Measurements from ENCODE around the gene DUSP2.

Gene DUSP2

DNA sequence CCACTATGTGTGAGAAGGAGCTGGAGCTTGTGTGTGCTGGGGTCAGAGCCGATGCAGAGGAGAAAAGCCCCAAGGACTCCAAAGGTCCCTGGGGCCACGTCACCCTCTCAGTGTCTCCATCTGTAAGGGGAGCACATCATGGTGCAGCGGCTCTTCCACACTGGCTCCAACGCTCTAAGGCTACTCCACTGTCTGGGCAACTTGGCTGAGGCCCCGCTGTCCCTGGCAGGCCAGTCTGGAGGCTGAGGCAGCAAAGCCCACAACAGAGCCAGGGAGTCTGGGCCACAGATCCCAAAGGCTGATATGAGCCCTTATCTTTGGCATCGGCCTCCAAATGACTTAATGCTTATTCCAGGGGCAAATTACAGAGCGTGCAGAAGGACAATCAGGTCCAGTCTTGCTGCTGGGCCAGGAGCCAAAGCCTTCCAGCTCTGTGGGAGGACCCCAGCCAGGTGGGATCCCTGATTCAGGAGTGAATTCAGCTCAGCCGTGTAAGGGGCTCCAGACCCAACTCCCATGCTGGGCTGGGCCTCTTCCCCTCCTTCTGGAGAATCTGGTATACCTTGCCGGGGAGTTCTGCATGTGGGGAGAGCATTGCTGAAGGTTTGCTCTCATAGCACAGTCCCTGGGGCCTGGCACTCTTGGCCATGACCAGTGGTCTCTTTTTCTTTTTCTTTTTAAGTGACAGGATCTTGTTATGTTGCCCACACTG is 1.8 kb upstream of the DUSP2 start:
- peak in 3 of 5 donors; percentile 22 to 30 (median 29) for DNase-seq

DNA sequence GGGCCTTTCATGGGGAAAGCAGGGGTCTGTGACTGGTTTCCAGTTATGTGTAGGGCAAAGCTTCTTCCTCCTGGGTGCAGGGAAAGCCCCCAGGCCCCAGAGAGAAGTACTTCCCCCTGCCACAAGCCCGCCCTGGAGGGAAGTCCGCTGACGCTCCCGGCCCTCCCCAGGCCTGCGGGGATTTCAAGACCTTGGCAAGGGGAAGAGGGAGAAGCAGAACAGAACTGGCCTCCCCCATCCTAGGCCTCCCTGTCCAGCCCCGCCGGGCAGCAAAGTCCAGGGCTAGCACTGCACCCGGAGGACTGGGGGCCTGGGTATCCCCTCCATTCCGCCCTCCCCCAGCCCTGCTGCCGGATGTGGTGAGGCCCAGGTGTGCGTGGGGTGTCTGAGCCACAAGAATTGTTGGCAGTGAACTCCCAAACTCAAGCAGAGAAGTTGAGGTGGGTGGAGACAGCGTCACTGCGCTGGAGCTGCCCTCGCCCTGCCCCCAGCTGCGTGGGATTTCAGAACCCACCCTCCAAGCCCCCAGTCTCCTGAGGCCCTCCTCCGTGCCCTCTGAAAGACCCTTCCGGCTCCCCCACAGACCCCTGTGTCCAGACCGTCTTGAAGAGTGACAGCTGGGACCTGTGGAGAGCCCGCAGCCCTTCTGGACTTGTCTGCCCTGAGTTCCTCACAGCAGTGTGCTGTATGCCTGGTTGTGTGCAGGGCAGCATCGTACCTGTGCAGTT is 1.1 kb upstream of the DUSP2 start:
- peak; percentile 74 to 87 (median 84) for DNase-seq

- DNase-seq = no peak
These were observed 560 bp upstream of the DUSP2 start for GRCh38 chr2:96145848-96146152.

- peak; percentile 17 to 53 (median 33) for DNase-seq
These were observed 682 bp downstream of the DUSP2 start for GRCh38 chr2:96144481-96145035.

GRCh38 chr2:96143848-96144480 is 1.3 kb downstream of the DUSP2 start:
- DNase-seq = peak; percentile 10 to 59 (median 28)

DNA sequence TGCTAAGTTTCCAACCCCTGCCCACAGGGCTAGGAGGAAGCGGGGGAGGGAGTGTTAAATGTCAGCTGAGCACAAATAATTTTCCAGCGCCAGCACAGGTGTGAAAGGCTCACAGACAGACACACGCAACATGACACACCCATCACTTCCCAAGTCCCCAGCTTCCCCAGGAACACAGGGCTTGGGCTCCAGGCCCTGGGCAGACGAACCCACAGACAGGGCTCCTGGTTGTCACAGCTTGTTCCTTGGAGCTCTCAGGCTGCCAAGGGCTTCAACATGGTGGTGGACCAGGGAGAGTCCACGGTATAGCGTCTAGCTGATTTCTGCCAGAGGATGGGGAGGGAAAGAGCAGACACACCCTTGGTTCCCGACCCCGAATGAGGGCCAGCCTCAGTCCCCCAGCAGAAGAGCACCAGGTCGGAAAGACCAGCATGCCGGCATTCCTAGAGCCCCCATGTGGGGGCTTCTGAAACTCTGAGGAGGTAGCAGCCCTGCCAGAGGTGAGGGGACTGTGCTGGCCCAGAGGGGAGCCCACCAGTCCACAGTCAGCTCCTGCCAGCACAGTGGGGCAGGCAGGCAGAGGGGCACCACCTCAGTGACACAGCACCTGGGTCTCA is 1.9 kb downstream of the DUSP2 start:
- DNase-seq = peak; percentile 15 to 31 (median 26)

GRCh38 chr2:96142217-96143113 is 2.8 kb downstream of the DUSP2 start:
- DNase-seq = peak; percentile 47 to 66 (median 62)

DNA sequence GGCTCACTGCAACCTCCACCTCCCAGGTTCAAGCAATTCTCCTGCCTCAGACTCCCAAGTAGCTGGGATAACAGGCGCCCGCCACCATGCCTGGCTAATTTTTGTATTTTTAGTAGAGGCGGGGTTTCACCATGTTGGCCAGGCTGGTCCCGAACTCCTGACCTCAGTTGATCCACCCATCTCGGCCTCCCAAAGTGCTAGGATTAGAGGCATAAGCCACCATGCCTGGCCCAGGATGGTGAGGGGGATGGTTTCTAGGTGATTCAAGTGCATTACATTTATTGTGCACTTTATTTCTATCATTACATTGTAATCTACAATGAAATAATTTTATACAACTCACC is 3.6 kb downstream of the DUSP2 start:
- DNase-seq = peak in 1 of 5 donors; percentile 5

DNA sequence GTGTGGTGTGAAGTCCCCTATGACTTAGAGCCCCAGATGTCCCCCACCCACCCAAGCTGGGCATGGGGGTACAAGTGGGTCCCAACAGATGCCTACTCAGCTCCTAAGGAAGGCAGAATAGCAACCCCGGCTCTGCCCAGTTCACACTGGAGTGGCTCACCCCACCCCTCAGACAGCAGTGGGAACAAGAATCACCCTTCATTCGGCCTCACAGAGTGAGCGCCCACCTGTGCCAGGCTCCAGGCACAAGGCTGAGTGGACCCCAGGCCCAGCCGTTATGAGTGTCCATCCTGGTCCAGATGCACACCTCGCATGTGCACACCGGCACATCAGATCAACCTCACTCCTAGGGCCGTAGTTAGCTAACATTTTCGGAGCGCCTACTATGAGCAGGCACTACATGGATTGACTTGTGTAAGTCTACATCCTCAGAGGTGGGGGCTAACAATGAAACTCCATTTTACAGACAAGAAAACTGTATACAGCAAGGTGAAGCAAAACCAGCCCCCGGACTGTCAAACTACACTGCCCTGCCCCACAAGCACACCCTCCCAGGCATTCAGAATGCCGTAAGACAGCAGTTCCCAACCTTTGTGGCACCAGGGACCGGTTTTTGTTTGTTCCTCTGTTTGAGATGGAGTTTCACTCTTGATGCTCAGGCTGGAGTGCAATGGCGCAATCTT is 4.2 kb downstream of the DUSP2 start:
- peak in 1 of 5 donors; percentile 13 for DNase-seq

DNA sequence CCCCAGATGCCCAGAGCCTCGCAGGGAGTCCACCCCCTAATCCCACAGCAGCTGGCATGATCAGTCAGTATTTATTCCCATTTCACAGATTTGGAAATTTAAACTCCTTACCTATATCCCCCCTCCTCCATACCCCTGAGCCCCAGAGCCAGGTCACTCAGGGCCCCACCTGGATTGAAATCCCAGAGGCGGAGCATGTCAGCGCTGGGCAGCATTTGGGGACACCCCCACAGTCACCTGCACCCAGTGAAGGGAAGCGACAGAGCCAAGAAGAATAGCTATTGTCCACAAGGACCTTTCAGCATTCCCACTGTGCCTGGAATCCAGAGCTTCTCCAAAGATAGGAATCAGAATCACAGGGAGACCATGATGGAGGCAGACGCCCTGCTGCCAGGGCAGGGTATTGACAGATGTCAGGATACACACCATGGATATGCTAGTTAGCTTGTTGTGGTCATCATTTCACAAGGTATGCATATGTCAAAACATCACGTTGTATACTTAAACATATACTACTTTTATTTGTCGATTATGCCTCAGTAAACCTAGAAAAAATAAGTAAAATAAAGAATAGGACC is 6.0 kb downstream of the DUSP2 start:
- DNase-seq = no peak

DNA sequence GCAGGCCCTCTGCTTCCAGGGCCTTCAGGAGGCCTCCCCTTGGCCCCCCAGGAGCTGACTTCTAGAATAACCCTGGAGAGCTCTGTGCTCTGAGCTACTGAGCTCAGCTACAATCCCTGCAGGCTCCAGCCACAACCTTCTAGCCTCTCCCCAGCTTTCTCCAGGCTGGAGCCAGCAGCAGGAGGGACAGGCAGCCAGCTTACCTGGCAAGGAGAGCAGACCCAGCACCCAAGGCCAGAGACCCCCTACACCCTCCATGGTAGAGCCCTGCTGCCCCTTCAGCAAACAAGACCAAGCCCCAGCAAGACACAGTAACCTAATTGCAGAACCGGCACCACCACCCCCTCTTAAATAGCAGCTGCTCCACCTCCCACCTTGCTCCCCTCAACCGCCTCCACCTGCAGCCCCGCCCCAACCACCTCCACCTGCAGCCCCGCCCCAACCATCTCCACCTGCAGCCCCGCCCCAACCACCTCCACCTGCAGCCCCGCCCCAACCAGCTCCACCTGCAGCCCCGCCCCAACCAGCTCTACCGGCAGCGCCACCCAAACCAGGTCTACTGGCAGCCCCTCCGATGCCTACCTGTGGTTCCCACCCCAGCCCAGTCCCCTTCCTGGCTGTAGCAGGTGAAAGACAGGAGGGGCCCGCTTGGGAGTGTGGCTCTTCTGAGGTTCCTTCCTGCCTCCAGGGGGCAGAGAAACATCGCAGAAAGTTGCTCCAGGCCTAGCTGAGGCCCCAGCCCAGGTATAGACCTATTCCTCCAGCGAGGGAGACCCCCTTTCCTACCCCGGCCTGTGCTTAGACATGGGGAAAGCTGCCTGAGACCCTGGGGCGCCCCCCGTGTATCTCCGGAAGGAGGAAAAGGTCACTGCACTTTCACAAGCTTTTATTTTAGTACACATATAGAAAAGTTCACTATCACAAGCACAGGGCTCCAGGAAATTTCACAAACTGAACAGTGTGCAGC is 6.8 kb downstream of the DUSP2 start, which contains the start of gene ASTL:
ASTL (minus strand) TSS at position 324 of the 967 bp plus-strand sequence; CDS start at position 258, 66 bp downstream.
- DNase-seq = peak in 4 of 5 donors; percentile 51 to 62 (median 57)

- no peak for DNase-seq
These were observed 7.7 kb downstream of the DUSP2 start for GRCh38 chr2:96137321-96138178.

DNA sequence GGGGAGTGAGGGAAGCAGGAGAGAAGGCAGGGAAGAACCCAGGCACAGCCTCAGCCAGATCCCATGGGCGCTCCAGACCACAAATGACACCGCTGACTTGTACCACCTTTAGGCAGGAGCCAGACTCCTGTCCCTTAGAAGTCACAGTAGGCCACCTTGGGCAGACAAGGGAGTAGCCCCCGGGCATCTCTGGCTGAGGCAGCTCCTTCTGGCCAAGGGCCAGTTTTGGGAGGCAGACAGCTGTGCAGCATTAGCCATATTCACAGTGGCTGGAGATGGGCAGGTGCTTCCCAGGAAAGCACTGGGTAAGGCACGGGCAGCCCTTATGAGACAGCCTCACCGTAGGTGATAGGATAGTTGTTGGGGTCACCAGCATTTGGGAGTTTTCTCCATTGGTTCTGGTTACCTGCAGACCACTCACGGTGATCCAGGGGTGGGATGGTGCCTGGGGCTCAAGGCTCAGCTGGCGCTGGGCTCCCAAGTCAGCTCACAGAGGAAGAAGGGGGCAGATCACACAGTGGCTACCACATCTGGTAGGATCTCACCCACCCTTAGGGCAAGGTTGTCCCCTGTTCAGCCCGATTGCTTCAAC is 9.0 kb downstream of the DUSP2 start:
- no peak for DNase-seq

DNA sequence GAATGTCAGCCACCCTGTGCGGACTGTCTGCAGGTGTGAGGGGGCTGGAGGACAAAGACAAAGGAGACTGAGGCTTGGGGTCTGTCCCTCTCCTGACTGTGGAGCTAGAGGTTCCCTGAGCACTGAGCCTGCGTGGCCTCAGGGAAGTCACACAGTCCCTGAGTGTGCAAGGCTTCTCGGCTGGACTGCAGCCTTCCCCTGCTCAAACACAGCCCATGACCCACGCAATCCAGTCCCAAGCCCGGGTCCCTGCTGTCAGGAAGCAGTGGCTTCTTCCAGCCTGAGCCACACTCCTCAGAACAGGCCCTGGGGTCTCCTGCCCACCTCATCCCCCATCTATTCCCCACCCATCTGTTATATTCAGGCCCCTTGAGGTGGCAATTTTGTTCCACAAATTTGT is 9.6 kb downstream of the DUSP2 start:
- DNase-seq = no peak

GRCh38 chr2:96135171-96135570 is 10.1 kb downstream of the DUSP2 start:
- DNase-seq = no peak

DNA sequence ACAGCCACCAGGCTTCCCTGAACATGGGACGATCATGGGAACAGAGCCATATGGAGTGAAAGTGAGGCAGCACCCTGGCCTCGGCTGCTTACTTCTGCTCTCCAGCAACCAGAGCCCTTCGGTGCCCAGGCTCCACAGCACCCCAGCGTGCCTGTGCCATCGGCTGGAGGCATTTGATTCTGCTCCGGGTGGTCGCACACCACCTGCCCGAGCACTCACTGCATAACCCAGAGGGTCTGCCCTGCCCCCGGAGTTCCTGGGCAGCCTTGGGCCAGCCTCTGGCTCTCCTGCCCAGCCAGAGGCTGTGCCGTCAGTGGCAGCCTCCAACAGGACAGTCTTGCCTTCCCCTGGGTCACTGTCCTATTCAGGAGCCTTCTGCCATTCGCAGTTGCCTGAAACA is 10.8 kb downstream of the DUSP2 start:
- DNase-seq = no peak

DNA sequence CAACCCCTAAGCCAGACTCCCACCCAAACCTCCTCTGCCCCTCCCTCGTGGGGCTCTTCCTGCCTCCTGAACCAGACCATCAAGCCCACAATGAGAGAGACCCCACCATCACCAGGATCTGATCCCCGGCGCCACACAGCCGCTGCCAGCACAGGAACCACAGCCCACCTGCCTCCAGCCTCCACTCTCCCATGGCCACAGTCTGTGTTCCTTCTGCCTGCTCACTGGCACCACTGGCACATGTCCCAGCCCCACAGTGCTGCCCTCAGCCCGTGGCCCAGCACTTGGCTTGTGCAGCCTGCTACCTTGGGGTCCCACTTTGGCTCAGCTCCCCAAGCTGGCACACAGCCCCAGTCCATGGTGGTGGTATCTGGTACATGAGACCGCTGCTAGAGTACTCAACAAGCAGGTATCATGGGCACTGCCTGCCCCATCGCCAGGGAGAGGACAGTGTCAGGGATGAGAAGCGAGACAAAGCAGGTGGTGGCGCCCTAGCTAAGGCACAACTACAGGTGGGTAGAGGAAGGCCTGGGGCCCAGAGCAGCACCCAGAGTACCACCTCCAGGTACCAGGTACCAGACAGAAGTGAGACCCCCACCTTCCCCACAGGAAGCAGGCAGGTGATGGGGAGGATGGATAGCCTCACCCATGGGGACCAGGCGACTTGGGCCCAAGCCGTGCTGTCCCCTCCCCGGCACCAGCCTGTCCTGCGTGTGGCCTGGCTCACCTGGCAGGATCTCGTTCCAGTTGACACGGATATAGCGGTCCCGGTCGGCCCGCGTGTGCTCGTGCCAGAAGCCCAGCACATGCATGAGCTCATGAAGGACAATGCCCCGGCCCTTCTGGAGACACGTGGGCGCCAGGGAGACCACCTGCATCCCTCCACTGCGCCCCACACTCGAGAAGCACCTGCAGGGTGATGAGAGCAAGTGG is 13.2 kb downstream of the DUSP2 start:
- DNase-seq = no peak

Measured in T-helper 1 cell (primary cell).